Activated T-cell treated with anti-CD3 and anti-CD28 coated beads, Interleukin-2, amount 50 U/mL, for 48 hours (primary cell): Measurements from ENCODE around the gene CFAP141.

ENCODE experiments used
- DNase-seq, 2 experiments: peaks; one replicate each; pipeline ENCODE4 v3.0.0-alpha.2; 2020

The CFAP141 gene

DNA sequence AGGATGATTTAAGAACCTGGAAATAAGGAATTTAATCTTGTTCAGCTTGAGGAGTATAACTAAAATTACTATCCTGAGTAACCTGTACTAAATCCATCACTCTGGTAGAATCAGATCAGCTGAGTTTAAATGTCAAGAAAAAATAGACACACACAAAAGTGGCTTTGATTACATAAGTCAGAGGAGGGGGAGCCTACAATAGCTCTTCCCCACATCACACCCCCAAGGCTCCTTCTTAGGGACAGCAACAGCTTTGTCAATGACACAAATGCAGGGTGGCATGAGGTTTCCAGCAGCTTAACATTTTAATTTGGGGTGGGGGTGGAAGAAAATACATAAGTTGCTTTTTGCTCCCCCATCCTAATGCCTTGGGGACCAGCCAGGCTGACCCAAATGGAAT lies 38.7 kb downstream of the CFAP141 start:
- no peak for DNase-seq

DNA sequence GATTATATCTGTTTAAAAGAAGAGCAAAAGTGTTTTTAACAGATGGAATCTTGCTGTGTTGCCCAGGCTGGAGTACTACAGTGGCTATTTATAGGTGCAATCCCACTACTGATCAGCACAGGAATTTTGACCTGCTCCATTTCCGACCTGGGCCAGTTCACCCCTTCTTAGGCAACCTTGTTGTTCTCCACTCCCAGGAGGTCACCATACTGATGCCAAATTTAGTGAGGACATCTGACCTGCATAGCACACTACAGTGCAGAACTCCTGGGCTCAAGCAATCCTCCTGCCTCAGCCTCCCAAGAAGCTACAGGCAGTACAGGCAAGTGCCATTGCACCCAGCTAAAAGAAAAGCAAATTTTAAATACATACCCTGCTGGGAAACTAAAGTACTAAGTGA lies 39.9 kb downstream of the CFAP141 start:
- peak in 1 of 2 experiments; percentile 11 for DNase-seq

DNA sequence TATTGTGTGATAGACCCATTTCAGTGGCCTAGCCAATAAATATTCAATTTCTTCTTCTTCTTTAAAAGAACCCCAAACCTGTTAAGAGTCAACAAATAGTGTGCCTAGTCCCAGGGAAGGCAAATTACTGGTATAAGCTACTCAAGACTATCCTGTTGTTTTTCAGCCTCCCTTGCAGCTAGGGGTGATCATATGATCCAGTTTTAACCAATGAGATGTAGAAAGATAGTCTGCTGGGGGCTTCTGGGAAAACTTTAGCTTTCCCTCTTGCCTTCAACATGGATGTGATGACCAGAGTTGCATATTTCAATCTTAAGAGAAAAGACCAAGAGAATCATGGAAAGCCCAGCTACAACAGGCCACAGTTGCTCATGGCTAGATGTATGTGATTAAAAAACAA lies 46.6 kb downstream of the CFAP141 start:
- no peak for DNase-seq

DNA sequence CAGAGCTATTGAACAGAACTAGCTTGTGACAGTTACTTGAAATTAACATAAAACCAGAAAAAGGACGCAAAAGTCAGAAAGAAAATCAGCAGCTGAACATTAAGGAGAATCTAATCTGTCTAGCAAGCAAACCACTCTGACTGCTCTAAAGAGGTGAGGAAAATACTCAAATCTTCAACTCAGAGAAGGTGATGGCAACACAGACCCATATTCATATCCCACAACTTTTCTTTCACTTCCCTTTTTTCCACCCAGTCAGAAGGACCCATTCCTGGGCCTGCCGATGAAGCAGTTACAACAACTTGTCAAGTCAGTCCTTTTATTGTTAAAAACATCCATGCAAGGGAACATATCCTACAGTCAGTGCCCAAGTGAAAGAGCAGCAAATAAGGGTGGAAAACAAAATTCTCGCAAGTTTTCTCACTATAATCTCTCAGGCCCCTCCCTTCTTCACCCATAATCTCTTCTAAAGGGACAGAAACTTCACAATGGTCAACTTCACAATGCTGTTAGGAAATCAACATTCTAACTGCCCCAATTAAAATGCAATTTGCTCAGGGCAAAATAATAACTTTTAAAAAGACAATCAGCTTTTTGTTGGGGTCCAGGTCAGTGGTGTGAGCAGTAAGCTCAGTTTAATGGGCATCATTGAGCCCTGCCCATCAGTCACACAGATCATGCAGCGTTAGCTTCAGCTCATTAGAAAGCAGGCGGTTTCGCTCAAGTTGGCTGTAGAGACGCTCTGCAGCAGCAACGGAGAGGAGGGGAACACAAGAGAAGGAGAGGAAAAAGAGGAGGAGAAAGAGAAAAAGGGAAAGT lies 47.6 kb downstream of the CFAP141 start:
- no peak for DNase-seq

DNA sequence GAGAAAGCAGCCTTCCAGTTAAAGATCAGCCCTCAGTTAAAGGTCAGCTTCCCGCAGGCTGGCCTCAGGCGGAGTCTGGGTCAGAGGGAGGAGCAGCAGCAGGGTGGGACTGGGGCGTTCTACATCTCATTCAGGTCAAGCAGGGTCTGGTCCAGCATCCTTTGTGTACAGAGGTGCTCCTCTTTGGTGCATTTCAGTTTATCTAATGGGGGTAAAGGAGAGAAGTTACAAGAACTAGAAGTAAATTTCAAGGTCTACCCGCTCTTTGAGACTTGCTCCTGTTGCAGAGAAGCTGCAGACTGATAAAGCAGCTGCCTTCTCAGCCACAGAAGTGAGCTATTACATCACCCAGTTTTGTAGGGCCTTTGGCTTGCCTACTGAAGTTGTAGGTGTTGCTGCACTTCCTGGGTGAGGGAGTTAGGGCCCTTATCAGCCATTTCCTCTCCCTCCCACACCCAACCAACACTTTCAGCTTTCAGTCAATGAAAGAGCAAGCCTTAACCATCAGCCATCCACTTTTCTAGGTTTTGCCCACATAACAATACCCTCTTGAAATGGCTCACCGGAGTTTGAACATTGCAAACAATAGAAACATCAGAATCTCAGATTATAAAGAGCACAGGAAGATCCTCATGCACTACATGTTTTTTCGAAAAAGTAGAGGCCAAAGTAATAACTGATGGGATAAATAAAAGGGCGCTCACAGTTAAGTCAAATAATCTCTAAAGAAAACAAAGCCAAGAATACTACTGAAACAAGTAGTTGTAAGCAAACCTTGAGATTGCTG lies 48.4 kb downstream of the CFAP141 start:
- DNase-seq, result peak; percentile 64 to 74

DNA sequence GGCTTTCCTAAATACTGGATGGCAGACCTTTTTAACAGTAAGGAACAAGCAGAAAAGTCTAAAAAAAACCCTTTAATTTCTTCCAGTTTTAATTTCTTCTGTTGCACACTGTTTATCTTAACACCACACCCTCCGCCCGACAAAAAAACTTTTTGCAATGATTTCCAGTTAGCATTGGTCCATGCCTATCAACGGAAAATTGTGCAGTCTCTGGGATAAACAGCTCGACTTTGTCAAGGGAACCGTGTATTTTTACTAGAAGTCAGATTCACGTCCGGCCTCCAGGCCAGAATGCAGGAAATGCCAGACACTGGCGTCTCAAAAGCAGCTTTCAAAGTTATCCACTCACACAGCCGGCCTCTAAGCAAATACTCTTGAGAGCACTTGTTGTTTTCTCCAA lies 50.9 kb downstream of the CFAP141 start:
- no peak for DNase-seq

DNA sequence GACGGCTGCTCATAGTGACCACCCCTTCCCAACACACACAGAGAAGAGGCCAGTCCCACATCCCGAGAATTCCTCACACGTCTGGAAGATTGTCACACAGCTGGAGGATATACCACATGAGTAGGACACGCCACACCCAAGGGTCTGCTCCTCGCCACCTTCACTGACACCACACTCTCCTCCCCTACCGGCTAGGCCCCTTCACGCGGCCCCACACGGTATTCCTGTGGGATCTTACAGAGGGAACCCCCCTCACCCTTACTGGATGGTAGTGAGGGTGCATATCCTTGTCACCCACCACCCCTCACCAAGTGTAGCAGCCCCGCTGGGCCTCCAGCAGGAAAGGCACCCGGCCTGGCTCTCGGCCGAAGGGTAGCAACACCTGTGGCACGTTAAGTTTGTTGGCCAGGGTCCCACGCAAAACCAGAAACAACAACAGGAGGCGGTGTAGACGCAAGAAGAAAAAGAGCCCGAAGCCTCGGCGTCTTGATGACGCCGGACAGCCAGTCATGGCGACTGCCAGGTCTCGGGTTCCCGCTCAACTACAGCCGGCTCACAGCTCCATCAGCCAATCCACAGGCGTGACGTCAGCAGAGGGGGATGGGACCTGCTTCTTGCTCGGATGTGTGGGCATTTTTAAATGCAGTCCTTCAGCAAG lies 51.5 kb downstream of the CFAP141 start, which contains the start of gene NUP210L:
Gene NUP210L (minus strand): TSS at position 540 of the 658 bp plus-strand sequence.
- DNase-seq, result no peak

DNA sequence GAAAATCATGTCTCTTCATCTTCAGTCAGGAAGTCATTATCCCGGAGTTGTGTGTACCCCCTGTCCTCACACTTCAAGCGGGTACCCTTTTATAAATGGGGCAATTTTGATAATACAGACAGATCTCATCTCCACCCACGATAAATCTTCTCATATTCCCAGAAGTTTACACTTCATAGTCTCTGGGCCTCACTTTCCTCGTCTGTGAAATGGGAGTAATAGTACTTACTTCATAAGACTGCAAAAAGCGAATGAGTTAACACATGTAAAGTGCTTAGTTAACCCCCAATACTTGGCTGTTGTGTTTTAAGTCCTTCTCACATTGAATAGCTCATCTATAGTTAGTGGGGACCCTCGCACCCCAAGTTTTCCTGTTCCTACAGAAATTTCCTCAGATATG lies 52.1 kb downstream of the CFAP141 start:
- DNase-seq, result no peak

DNA sequence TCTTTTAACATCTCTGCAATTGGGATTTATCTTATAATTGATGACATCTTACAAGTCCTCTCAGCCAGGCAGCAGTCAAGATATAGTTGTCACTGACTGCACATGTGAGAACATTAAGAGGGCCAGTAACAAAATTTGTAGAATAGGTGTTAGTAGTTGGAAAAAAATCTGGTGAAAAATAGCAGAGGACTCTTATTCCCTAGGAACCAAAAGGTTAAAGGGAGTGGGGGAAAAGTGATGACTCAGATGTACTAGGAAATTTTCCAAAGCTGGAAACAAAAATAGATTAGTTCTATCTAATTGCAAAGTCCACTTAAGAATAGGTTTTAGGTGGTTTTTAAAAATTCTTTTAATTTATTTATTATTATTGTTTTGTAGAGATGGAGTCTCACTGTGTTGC lies 54.8 kb downstream of the CFAP141 start:
- DNase-seq, result no peak
